Neural progenitor cell (in vitro differentiated cells): ENCODE measurements around the gene BEAN1.

Experiments
- EZH2 ChIP-seq: fragments of 200-600 bp; sonication (generic); IDR thresholded peaks from 2 replicates; pipeline ENCODE4 v1.6.1; 2017; ENCODE audit warnings: antibody characterized with exemption, mild to moderate bottlenecking, moderate library complexity
- TF ChIP-seq, protein P1 (sequence below): fragments of 200-600 bp; sonication (generic); IDR thresholded peaks from 2 replicates; pipeline ENCODE4 v1.5.1; 2017; ENCODE audit warnings: antibody characterized with exemption, mild to moderate bottlenecking

DNA sequence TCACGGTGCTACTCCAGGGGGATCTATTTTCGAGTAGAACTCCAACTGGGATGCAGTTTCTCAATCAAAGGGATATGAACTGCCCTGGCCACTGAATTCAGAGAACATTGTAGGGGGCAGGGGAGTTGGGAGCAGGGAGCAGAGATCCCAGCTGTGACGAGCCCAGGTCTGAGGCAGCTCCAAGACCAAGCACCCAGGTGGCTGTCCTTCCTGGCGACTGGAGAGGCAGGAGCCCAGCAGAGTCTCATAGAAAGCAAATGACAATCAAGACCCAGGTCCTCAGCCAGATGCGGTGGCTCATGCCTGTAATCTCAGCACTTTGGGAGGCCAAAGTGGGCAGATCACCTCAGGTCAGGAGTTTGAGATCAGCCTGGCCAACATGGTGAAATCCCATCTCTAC is 62.7 kb downstream of the BEAN1 start:
- TF ChIP-seq, protein P1, sequence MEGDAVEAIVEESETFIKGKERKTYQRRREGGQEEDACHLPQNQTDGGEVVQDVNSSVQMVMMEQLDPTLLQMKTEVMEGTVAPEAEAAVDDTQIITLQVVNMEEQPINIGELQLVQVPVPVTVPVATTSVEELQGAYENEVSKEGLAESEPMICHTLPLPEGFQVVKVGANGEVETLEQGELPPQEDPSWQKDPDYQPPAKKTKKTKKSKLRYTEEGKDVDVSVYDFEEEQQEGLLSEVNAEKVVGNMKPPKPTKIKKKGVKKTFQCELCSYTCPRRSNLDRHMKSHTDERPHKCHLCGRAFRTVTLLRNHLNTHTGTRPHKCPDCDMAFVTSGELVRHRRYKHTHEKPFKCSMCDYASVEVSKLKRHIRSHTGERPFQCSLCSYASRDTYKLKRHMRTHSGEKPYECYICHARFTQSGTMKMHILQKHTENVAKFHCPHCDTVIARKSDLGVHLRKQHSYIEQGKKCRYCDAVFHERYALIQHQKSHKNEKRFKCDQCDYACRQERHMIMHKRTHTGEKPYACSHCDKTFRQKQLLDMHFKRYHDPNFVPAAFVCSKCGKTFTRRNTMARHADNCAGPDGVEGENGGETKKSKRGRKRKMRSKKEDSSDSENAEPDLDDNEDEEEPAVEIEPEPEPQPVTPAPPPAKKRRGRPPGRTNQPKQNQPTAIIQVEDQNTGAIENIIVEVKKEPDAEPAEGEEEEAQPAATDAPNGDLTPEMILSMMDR: no peak
- TF ChIP-seq EZH2: no peak
